NT2/D1 (cell line): ENCODE measurements around the gene TRIM33.

ENCODE experiments used
- SUZ12 ChIP-seq: IDR thresholded peaks from 2 replicates; pipeline ENCODE4 v1.6.1; 2011; ENCODE audit not compliant: insufficient read length, insufficient read depth; ENCODE audit errors: extremely low read depth
- YY1 ChIP-seq: IDR thresholded peaks from 2 replicates; pipeline ENCODE4 v1.6.1; 2011; ENCODE audit not compliant: insufficient read length, insufficient read depth
- ZNF274 ChIP-seq: IDR thresholded peaks from 2 replicates; pipeline ENCODE4 v1.6.1; 2011; ENCODE audit warnings: mild to moderate bottlenecking, low read depth, low read length

- TF ChIP-seq YY1: no peak
- TF ChIP-seq ZNF274: no peak
- TF ChIP-seq SUZ12: no peak
These were observed 25.0 kb upstream of the TRIM33 start for GRCh38 chr1:114536043-114536442.
